HG03139 (cell line): ENCODE results near the gene NUTM2B.
"Not testable (repeated sequence)": the region's sequence is repeated elsewhere in the genome, so short reads cannot be mapped to it uniquely, and the experiment has no call there.

Experiments used
- ATAC-seq: cut with Tn5 transposase; IDR thresholded peaks from one replicate; pipeline ENCODE4 v1.9.1; 2021; ENCODE audit not compliant: unreplicated experiment

NUTM2B gene

GRCh38 chr10:79744844-79745243 lies 41.8 kb downstream of the NUTM2B start:
- ATAC-seq: not testable (repeated sequence)

GRCh38 chr10:79748510-79748909 lies 45.5 kb downstream of the NUTM2B start:
- ATAC-seq: not testable (repeated sequence)

GRCh38 chr10:79753601-79754000 lies 50.6 kb downstream of the NUTM2B start:
- not testable (repeated sequence) for ATAC-seq

- not testable (repeated sequence) for ATAC-seq
Measured at GRCh38 chr10:79758297-79758993, 55.4 kb downstream of the NUTM2B start.
